T-cell (primary cell): ENCODE results near the gene INHBE. TPM values are rescaled to one million over a fixed set of nuclear protein-coding genes. Genes with fewer than 3 reads are reported as not detected.
A peak's percentile ranks its signal among the peaks of the same experiment; 100 is the strongest.

ENCODE experiments used
- ATAC-seq, 4 experiments: fragments of 200-7000 bp in 3 of 4; fragments of 150-1000 bp in 1 of 4; cut with Tn5 transposase; replicated peaks in 1 of 4; 1 replicate in 3 of 4; 2 replicates in 1 of 4; pipeline ENCODE4 v1.10.0; 2021; ENCODE audit warnings: moderate library complexity in 3 of 4, mild to moderate bottlenecking in 2 of 4, moderate number of reproducible peaks in 1 of 4
- CTCF ChIA-PET, 2 donors: fragments of 300-600 bp; sonication (Branson Sonifier 250); formaldehyde crosslinking; loops; one replicate each; lab custom pipeline; 2022; ENCODE audit warnings: antibody characterized with exemption in 2 of 2; lab: Charles Lee
- POLR2A ChIA-PET, 2 donors: fragments of 300-600 bp; sonication (Branson Sonifier 250); formaldehyde crosslinking; loops; one replicate each; lab custom pipeline; 2022; ENCODE audit warnings: antibody characterized with exemption in 2 of 2; lab: Charles Lee
- DNase-seq, 35 experiments: peaks; one replicate each; pipeline versions ENCODE4 v3.0.0 to v3.0.0-alpha.2; 2013 to 2023
- H3K27ac ChIP-seq: one replicate; pipeline ENCODE4 v1.5.1; 2013; ENCODE audit warnings: low read length
- H3K27me3 ChIP-seq, 2 experiments: replicated peaks in 1 of 2; 1 replicate in 1 of 2; 2 replicates in 1 of 2; pipeline versions ENCODE4 v1.6.1 to v1.7.0; 2013; ENCODE audit warnings: low read length in 1 of 2, mixed read lengths in 1 of 2; ENCODE audit not compliant: control insufficient read depth in 2 of 2, insufficient read depth in 2 of 2; ENCODE audit errors: extremely low read depth in 1 of 2
- H3K36me3 ChIP-seq, 2 donors: 1 replicate in 1 of 2; 2 replicates in 1 of 2; pipeline versions ENCODE4 v1.6.1 to v1.7.0; 2013; ENCODE audit warnings: low read length in 1 of 2; ENCODE audit not compliant: control insufficient read depth in 2 of 2, insufficient read depth in 1 of 2; ENCODE audit errors: extremely low read depth in 1 of 2
- H3K4me1 ChIP-seq, 2 experiments: 1 replicate in 1 of 2; 2 replicates in 1 of 2; pipeline versions ENCODE4 v1.6.1 to v1.7.0; 2013; ENCODE audit warnings: low read length in 2 of 2, mixed read lengths in 1 of 2; ENCODE audit not compliant: insufficient read depth in 2 of 2, control insufficient read depth in 1 of 2; ENCODE audit errors: extremely low read depth in 1 of 2
- H3K4me3 ChIP-seq, 2 donors: 1 replicate in 1 of 2; 2 replicates in 1 of 2; pipeline versions ENCODE4 v1.5.1 to v1.7.0; 2013; ENCODE audit warnings: mild to moderate bottlenecking in 2 of 2, low read length in 1 of 2, moderate library complexity in 1 of 2; ENCODE audit not compliant: control insufficient read depth in 1 of 2; ENCODE audit errors: extremely low read depth in 1 of 2
- H3K9me3 ChIP-seq: 2 replicates; pipeline ENCODE4 v1.7.0; 2013
- H3K27ac Mint-ChIP-seq, 2 donors: one replicate each; pipeline ENCODE4 v1.8.0; 2020 to 2021; ENCODE audit warnings: mild to moderate bottlenecking in 2 of 2, mixed read lengths in 2 of 2
- H3K27me3 Mint-ChIP-seq, 2 donors: one replicate each; pipeline ENCODE4 v1.8.0; 2021 to 2022; ENCODE audit warnings: mixed read lengths in 2 of 2
- H3K36me3 Mint-ChIP-seq: one replicate; pipeline ENCODE4 v1.8.0; 2021; ENCODE audit warnings: mixed read lengths
- H3K4me1 Mint-ChIP-seq, 3 donors: one replicate each; pipeline ENCODE4 v1.8.0; 2020 to 2022; ENCODE audit warnings: mixed read lengths in 3 of 3, mild to moderate bottlenecking in 1 of 3
- H3K4me3 Mint-ChIP-seq, 3 donors: one replicate each; pipeline ENCODE4 v1.8.0; 2020 to 2022; ENCODE audit warnings: mild to moderate bottlenecking in 3 of 3, mixed read lengths in 3 of 3, moderate library complexity in 3 of 3
- H3K9me3 Mint-ChIP-seq, 3 donors: one replicate each; pipeline ENCODE4 v1.8.0; 2020 to 2022; ENCODE audit warnings: mixed read lengths in 3 of 3
- WGBS: methylation state at CpG from one replicate; pipeline ENCODE4 v1.1.5; 2013; ENCODE audit warnings: missing lambda C conversion rate; ENCODE audit not compliant: insufficient coverage; 5-methylcytosine and 5-hydroxymethylcytosine counted together
- total RNA-seq, 35 experiments: library from RNA in 6 of 35; stranded (reverse) in 6 of 35; fragments of 120-200 nt in 1 of 35; gene quantifications; one replicate each; pipeline versions ENCODE4 v1.2.1 to v1.2.4 and lab custom pipeline; 2013 to 2026

The INHBE gene
- total RNA-seq, 5 donors from 2014 or later (not counting 1 experiment from before 2014, with no cell fraction given), result 0.09 to 0.13 (median 0.12) TPM; not detected in 2

- no peaks in the 10 kb centered on the region for H3K27me3 ChIP-seq
- ChIA-PET CTCF (interaction anchor here in 1 of 2 donors (1.4 kb wide), 2 partner anchors 11 to 29 kb away, joined by 3 to 6 read pairs; no protein-coding TSS in a partner anchor), POLR2A (no interaction called here)
- Mint-ChIP-seq H3K9me3 (no peaks in the 10 kb centered on the region), H3K4me1 (peaks cover 38 to 40% (median 38%) of the 10 kb centered on the region in 3 donors), H3K27ac (peak within 1 kb of the TSS; percentile 94 to 95), H3K27me3 (no peaks in the 10 kb centered on the region), H3K4me3 (peak within 1 kb of the TSS; percentile 90 to 98 (median 96)), H3K36me3 (peaks cover 18% of the 10 kb centered on the region)
- no peaks in the 10 kb centered on the region for H3K9me3 ChIP-seq
- peaks cover 12 to 23% of the 10 kb centered on the region in 2 experiments for H3K4me1 ChIP-seq
- peak within 1 kb of the TSS; percentile 66 for H3K27ac ChIP-seq
- 6% methylated on average over 33 of the region's 47 CpGs for WGBS
- peaks cover 11 to 35% of the 10 kb centered on the region in 2 donors for H3K36me3 ChIP-seq
- ATAC-seq, result peak; percentile 98 to 99 (median 98)
- H3K4me3 ChIP-seq, result peak within 1 kb of the TSS; percentile 94 to 95
- peak; percentile 74 to 97 (median 91) for DNase-seq
These were observed 32.7 kb downstream of the INHBE start, which contains the start of gene MARS1 for GRCh38 chr12:57487597-57488401. Gene MARS1 (plus strand): TSS chr12:57488068. CDS start chr12:57488091, 23 bp downstream.

GRCh38 chr12:57488402-57489156, 33.5 kb downstream of the INHBE start:
- Mint-ChIP-seq H3K4me3 (peak overlapping the region; percentile 90 to 98 (median 96)), H3K27ac (peak overlapping the region; percentile 94 to 95), H3K4me1 (peaks cover 31 to 38% (median 36%) of the 10 kb centered on the region in 3 donors), H3K27me3 (no peaks in the 10 kb centered on the region), H3K9me3 (no peaks in the 10 kb centered on the region), H3K36me3 (peaks cover 21% of the 10 kb centered on the region)
- Histone ChIP-seq H3K9me3 (no peaks in the 10 kb centered on the region), H3K27me3 (no peaks in the 10 kb centered on the region), H3K4me3 (peak overlapping the region; percentile 94 to 95), H3K4me1 (peaks cover 12 to 23% of the 10 kb centered on the region in 2 experiments), H3K36me3 (peaks cover 12 to 37% of the 10 kb centered on the region in 2 donors), H3K27ac (peak overlapping the region; percentile 66)
- CTCF ChIA-PET, result interaction anchor here in 1 of 2 donors (0.8 kb wide), 1 partner anchor 30 kb away, joined by 3 read pairs; no protein-coding TSS in a partner anchor
- no peak for ATAC-seq
- POLR2A ChIA-PET, result interaction anchor here (0.6 to 0.7 kb wide), 2 partner anchors 13 to 53 kb away, joined by 3 to 4 read pairs; no protein-coding TSS in a partner anchor
- WGBS, result 6% methylated on average over 5 of the region's 11 CpGs
- DNase-seq, result no peak

GRCh38 chr12:57489157-57489641, 34.1 kb downstream of the INHBE start:
- Histone ChIP-seq H3K4me1 (peaks cover 12 to 23% of the 10 kb centered on the region in 2 experiments), H3K27me3 (no peaks in the 10 kb centered on the region), H3K4me3 (peak overlapping the region in 1 of 2 donors; percentile 94), H3K36me3 (peaks cover 12 to 40% of the 10 kb centered on the region in 2 donors), H3K27ac (no peak overlapping the region), H3K9me3 (no peaks in the 10 kb centered on the region)
- WGBS, result 100% methylated on average over 3 of the region's 5 CpGs
- POLR2A ChIA-PET, result interaction anchor here (0.5 to 0.7 kb wide), 3 partner anchors 14 to 54 kb away, joined by 3 to 6 read pairs (median 4); no protein-coding TSS in a partner anchor
- ATAC-seq (no peak), DNase-seq (no peak)
- Mint-ChIP-seq H3K4me3 (peak overlapping the region; percentile 90 to 98 (median 96)), H3K27ac (peak overlapping the region; percentile 68 to 95), H3K9me3 (no peaks in the 10 kb centered on the region), H3K36me3 (peaks cover 21% of the 10 kb centered on the region), H3K27me3 (no peaks in the 10 kb centered on the region), H3K4me1 (peaks cover 31 to 38% (median 36%) of the 10 kb centered on the region in 3 donors)
- CTCF ChIA-PET, result interaction anchor here in 1 of 2 donors (0.8 kb wide), 1 partner anchor 30 kb away, joined by 3 read pairs; no protein-coding TSS in a partner anchor

- H3K27ac ChIP-seq, result no peak overlapping the region
- CTCF ChIA-PET, result interaction anchor here in 1 of 2 donors (0.5 kb wide), 1 partner anchor 127 kb away, joined by 3 read pairs; no protein-coding TSS in a partner anchor
- H3K4me3 ChIP-seq, result no peak overlapping the region
- POLR2A ChIA-PET, result interaction anchor here in 1 of 2 donors (0.8 kb wide), 1 partner anchor 15 kb away, joined by 4 read pairs; no protein-coding TSS in a partner anchor
- H3K9me3 ChIP-seq, result no peaks in the 10 kb centered on the region
- H3K36me3 ChIP-seq, result peaks cover 12 to 40% of the 10 kb centered on the region in 2 donors
- Mint-ChIP-seq H3K4me1 (peaks cover 31 to 38% (median 36%) of the 10 kb centered on the region in 3 donors), H3K27ac (no peak overlapping the region), H3K4me3 (no peak overlapping the region), H3K36me3 (peaks cover 21% of the 10 kb centered on the region), H3K27me3 (no peaks in the 10 kb centered on the region), H3K9me3 (no peaks in the 10 kb centered on the region)
- H3K27me3 ChIP-seq, result no peaks in the 10 kb centered on the region
- DNase-seq (no peak), ATAC-seq (no peak)
- 100% methylated on average over 2 of the region's 4 CpGs for WGBS
- peaks cover 12 to 23% of the 10 kb centered on the region in 2 experiments for H3K4me1 ChIP-seq
These were observed 35.0 kb downstream of the INHBE start for GRCh38 chr12:57490126-57490525.

DNA sequence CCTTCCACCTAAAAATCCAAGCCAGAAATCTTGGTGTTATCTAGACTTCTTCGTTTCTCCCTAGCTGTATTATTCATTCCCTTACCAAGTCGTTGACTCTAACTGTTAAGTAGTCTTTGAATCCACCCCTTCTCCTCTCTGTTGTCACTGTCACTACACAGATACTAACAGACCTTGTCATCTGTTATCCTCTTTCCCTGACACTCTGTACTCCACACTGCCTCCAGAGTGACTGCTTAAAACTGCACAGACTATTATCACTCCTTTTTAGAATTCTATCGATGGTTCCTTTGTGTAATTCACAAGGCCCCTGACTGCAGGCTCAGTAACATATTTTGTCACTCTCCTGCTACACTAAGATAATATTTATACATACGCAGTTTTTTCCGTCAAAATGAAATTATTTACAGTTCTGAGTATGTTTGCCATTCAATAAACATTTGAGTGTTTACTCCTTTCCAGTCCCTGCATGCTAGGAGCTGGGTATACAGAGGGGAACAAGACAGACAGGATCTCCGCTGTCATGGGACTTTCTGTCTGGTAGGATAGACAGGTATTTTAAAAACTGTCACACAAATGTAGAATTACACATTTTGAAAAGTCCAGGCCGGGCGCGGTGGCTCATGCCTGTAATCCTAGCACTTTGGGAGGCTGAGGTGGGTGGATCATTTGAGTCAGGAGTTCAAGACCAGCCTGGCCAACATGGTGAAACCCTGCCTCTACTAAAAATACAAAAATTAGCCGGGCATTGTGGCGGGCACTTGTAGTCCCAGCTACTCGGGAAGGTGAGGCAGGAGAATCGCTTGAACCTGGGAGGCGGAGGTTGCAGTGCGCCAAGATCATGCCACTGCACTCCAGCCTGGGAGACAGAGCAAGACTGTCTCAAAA, 36.5 kb downstream of the INHBE start:
- peaks cover 12 to 46% of the 10 kb centered on the region in 2 donors for H3K36me3 ChIP-seq
- H3K4me3 ChIP-seq, result no peak overlapping the region
- ChIA-PET CTCF (interaction anchor here in 1 of 2 donors (0.7 kb wide), 1 partner anchor 43 kb away, joined by 11 read pairs; no protein-coding TSS in a partner anchor), POLR2A (interaction anchor here in 1 of 2 donors (0.6 kb wide), 2 partner anchors 34 kb away, joined by 5 to 6 read pairs; no protein-coding TSS in a partner anchor)
- 88% methylated on average over 3 of the region's 15 CpGs for WGBS
- peaks cover 25% of the 10 kb centered on the region for H3K36me3 Mint-ChIP-seq
- H3K27me3 ChIP-seq, result no peaks in the 10 kb centered on the region
- H3K4me1 ChIP-seq, result peaks cover 12 to 23% of the 10 kb centered on the region in 2 experiments
- H3K27ac Mint-ChIP-seq, result peak overlapping the region; percentile 2 to 46
- H3K27me3 Mint-ChIP-seq, result no peaks in the 10 kb centered on the region
- DNase-seq (peak in 1 of 35 experiments; percentile 28), ATAC-seq (no peak)
- H3K9me3 Mint-ChIP-seq, result no peaks in the 10 kb centered on the region
- H3K27ac ChIP-seq, result no peak overlapping the region
- no peaks in the 10 kb centered on the region for H3K9me3 ChIP-seq
- peaks cover 31 to 38% (median 36%) of the 10 kb centered on the region in 3 donors for H3K4me1 Mint-ChIP-seq
- no peak overlapping the region for H3K4me3 Mint-ChIP-seq
